ENCODE measurements around the gene NUCB2.
A peak's percentile ranks its signal among the peaks of the same experiment; 100 is the strongest.

NUCB2 gene

GRCh38 chr11:17276236-17277023 is at the start of gene NUCB2:
NUCB2 (plus strand) TSS chr11:17276739; CDS start chr11:17295324, 18,585 bp downstream.
- TF ChIP-seq NFIC (IDR thresholded peaks at IDR 0.05) (no peak), USF1 (IDR thresholded peaks at IDR 0.05) (no peak), REST (IDR thresholded peaks at IDR 0.05; ENCODE audit: low read depth) (no peak), EP300 (IDR thresholded peaks at IDR 0.05; ENCODE audit: borderline replicate concordance) (no peak), FOXM1 (IDR thresholded peaks at IDR 0.05; ENCODE audit: borderline replicate concordance, low read depth) (no peak), CEBPB (IDR thresholded peaks at IDR 0.05) (no peak), CREB1 (IDR thresholded peaks at IDR 0.05; ENCODE audit: low read depth) (no peak), ZBTB7A (IDR thresholded peaks at IDR 0.05; ENCODE audit: low read depth) (peak; percentile 97), TCF12 (IDR thresholded peaks at IDR 0.05; ENCODE audit: low read depth) (peak; percentile 24; the same call in 1 of the 2 replicates), RAD21 (IDR thresholded peaks at IDR 0.05; ENCODE audit: low read depth) (no peak), YY1 (IDR thresholded peaks at IDR 0.05; ENCODE audit: low read depth) (no peak), MAX (IDR thresholded peaks at IDR 0.05) (peak; percentile 67), EGR1 (IDR thresholded peaks at IDR 0.05) (peak; percentile 83), TEAD4 (IDR thresholded peaks at IDR 0.05) (peak; percentile 26; the same call in 1 of the 2 replicates), TAF1 (IDR thresholded peaks at IDR 0.05; ENCODE audit: low read depth) (peak; percentile 70; the same call in 1 of the 2 replicates)

GRCh38 chr11:17229481-17230152 is 46.9 kb upstream of the NUCB2 start:
- TF ChIP-seq FOXM1 (IDR thresholded peaks at IDR 0.05; ENCODE audit: borderline replicate concordance, low read depth), result no peak
- no peak for TF ChIP-seq RAD21 (IDR thresholded peaks at IDR 0.05; ENCODE audit: low read depth)
- TF ChIP-seq USF1 (IDR thresholded peaks at IDR 0.05), result no peak
- no peak for TF ChIP-seq EGR1 (IDR thresholded peaks at IDR 0.05)
- TF ChIP-seq TEAD4 (IDR thresholded peaks at IDR 0.05), result no peak
- no peak for TF ChIP-seq TAF1 (IDR thresholded peaks at IDR 0.05; ENCODE audit: low read depth)
- no peak for TF ChIP-seq ZBTB7A (IDR thresholded peaks at IDR 0.05; ENCODE audit: low read depth)
- no peak for TF ChIP-seq CREB1 (IDR thresholded peaks at IDR 0.05; ENCODE audit: low read depth)
- no peak for TF ChIP-seq CEBPB (IDR thresholded peaks at IDR 0.05)

GRCh38 chr11:17230867-17231851 is 45.4 kb upstream of the NUCB2 start:
- TF ChIP-seq REST (IDR thresholded peaks at IDR 0.05; ENCODE audit: low read depth) (no peak), YY1 (IDR thresholded peaks at IDR 0.05; ENCODE audit: low read depth) (no peak), EGR1 (IDR thresholded peaks at IDR 0.05) (no peak)

GRCh38 chr11:17233101-17233500 is 43.4 kb upstream of the NUCB2 start:
- no peak for TF ChIP-seq ZBTB7A (IDR thresholded peaks at IDR 0.05; ENCODE audit: low read depth)
- TF ChIP-seq EGR1 (IDR thresholded peaks at IDR 0.05), result no peak
- TF ChIP-seq REST (IDR thresholded peaks at IDR 0.05; ENCODE audit: low read depth), result no peak
- no peak for TF ChIP-seq TAF1 (IDR thresholded peaks at IDR 0.05; ENCODE audit: low read depth)
- no peak for TF ChIP-seq TCF12 (IDR thresholded peaks at IDR 0.05; ENCODE audit: low read depth)
- TF ChIP-seq TEAD4 (IDR thresholded peaks at IDR 0.05), result no peak
- no peak for TF ChIP-seq CEBPB (IDR thresholded peaks at IDR 0.05)
- TF ChIP-seq RAD21 (IDR thresholded peaks at IDR 0.05; ENCODE audit: low read depth), result no peak
- no peak for TF ChIP-seq CREB1 (IDR thresholded peaks at IDR 0.05; ENCODE audit: low read depth)
- no peak for TF ChIP-seq FOXM1 (IDR thresholded peaks at IDR 0.05; ENCODE audit: borderline replicate concordance, low read depth)
- no peak for TF ChIP-seq MAX (IDR thresholded peaks at IDR 0.05)
- no peak for TF ChIP-seq USF1 (IDR thresholded peaks at IDR 0.05)
- no peak for TF ChIP-seq YY1 (IDR thresholded peaks at IDR 0.05; ENCODE audit: low read depth)
- TF ChIP-seq NFIC (IDR thresholded peaks at IDR 0.05), result no peak
- TF ChIP-seq EP300 (IDR thresholded peaks at IDR 0.05; ENCODE audit: borderline replicate concordance), result no peak
